Glutamatergic neuron (in vitro differentiated cells): ENCODE results near the gene EID3. TPM values are rescaled to one million over a fixed set of nuclear protein-coding genes. Genes with fewer than 3 reads are reported as not detected.

Source experiments
- DNase-seq: peaks from one replicate; pipeline ENCODE4 v3.0.0; 2022
- H3K27ac Mint-ChIP-seq: one replicate; pipeline ENCODE4 v1.8.0; 2020; ENCODE audit warnings: mild to moderate bottlenecking, mixed read lengths, inconsistent platforms; ENCODE audit not compliant: unreplicated experiment
- H3K27me3 Mint-ChIP-seq: one replicate; pipeline ENCODE4 v1.8.0; 2020; ENCODE audit warnings: mild to moderate bottlenecking, moderate library complexity, mixed read lengths, inconsistent platforms; ENCODE audit not compliant: unreplicated experiment
- H3K36me3 Mint-ChIP-seq: one replicate; pipeline ENCODE4 v1.8.0; 2020; ENCODE audit warnings: mild to moderate bottlenecking, mixed read lengths, inconsistent platforms; ENCODE audit not compliant: unreplicated experiment
- H3K4me1 Mint-ChIP-seq: one replicate; pipeline ENCODE4 v1.8.0; 2020; ENCODE audit warnings: mild to moderate bottlenecking, low read depth, mixed read lengths, inconsistent platforms; ENCODE audit not compliant: unreplicated experiment
- H3K4me3 Mint-ChIP-seq: one replicate; pipeline ENCODE4 v1.8.0; 2020; ENCODE audit warnings: mild to moderate bottlenecking, mixed read lengths, inconsistent platforms; ENCODE audit not compliant: unreplicated experiment
- H3K9me3 Mint-ChIP-seq: one replicate; pipeline ENCODE4 v1.8.0; 2020; ENCODE audit warnings: mild to moderate bottlenecking, moderate library complexity, mixed read lengths, inconsistent platforms; ENCODE audit not compliant: unreplicated experiment
- long read RNA-seq: library from polyadenylated mRNA; unstranded; transcript quantifications from one replicate; pipeline ENCODE4 v2.0.0, GENCODE V29; 2020; ENCODE audit not compliant: unreplicated experiment
- total RNA-seq: library from RNA; stranded (reverse); fragmentation: NEBNext Ultra II Directional; extraction: Animal tissue kit (Norgen Biotek cat#: 25700); gene quantifications from one replicate; pipeline ENCODE4 v1.2.1, GENCODE V29; 2021; ENCODE audit not compliant: unreplicated experiment
- TF ChIP-seq, protein P1 (sequence below): fragments of 200-600 bp; sonication (generic); IDR thresholded peaks from one replicate; pipeline ENCODE4 v1.5.0; 2021; ENCODE audit not compliant: partially characterized antibody, unreplicated experiment

EID3 gene
- total RNA-seq = 3.7 TPM
- long read RNA-seq = 0 reads

DNA sequence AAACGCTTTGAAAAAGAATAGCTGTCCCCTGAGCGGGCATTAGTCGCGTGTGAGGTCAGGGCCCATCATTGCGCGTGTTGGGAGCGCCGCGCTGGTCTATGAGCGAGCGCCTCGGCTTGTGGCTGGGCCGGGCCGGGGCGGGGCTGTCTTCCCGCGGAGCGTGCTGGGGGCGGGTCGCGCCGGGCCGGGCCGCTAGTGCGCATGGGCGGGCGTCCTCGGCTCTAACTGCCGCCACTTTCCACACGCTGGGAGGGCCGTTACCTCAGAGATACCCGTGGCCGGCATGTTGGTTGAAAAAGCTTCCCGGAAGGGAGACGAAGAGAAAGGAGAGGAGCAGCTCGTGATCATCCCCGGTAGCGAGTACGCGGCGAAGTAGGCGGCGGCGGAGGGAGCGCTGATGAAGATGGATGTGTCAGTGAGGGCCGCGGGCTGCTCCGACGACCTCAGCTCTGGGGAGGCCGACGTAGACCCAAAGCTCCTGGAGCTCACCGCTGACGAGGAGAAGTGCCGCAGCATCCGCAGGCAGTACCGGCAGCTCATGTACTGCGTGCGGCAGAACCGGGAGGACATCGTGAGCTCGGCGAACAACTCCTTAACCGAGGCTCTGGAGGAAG, at the start of gene EID3:
TSS of gene EID3 (plus strand) at position 202 of the 614 bp plus-strand sequence. CDS start at position 398, 196 bp downstream.
- TF ChIP-seq, protein P1, sequence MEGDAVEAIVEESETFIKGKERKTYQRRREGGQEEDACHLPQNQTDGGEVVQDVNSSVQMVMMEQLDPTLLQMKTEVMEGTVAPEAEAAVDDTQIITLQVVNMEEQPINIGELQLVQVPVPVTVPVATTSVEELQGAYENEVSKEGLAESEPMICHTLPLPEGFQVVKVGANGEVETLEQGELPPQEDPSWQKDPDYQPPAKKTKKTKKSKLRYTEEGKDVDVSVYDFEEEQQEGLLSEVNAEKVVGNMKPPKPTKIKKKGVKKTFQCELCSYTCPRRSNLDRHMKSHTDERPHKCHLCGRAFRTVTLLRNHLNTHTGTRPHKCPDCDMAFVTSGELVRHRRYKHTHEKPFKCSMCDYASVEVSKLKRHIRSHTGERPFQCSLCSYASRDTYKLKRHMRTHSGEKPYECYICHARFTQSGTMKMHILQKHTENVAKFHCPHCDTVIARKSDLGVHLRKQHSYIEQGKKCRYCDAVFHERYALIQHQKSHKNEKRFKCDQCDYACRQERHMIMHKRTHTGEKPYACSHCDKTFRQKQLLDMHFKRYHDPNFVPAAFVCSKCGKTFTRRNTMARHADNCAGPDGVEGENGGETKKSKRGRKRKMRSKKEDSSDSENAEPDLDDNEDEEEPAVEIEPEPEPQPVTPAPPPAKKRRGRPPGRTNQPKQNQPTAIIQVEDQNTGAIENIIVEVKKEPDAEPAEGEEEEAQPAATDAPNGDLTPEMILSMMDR = no peak
- Mint-ChIP-seq H3K36me3 (no peaks in the 10 kb centered on the region), H3K27me3 (peaks cover 1% of the 10 kb centered on the region), H3K9me3 (no peaks in the 10 kb centered on the region), H3K27ac (no peak within 1 kb of the TSS), H3K4me1 (peaks cover 8% of the 10 kb centered on the region), H3K4me3 (peak within 1 kb of the TSS; percentile 85)
- DNase-seq = peak; percentile 91

DNA sequence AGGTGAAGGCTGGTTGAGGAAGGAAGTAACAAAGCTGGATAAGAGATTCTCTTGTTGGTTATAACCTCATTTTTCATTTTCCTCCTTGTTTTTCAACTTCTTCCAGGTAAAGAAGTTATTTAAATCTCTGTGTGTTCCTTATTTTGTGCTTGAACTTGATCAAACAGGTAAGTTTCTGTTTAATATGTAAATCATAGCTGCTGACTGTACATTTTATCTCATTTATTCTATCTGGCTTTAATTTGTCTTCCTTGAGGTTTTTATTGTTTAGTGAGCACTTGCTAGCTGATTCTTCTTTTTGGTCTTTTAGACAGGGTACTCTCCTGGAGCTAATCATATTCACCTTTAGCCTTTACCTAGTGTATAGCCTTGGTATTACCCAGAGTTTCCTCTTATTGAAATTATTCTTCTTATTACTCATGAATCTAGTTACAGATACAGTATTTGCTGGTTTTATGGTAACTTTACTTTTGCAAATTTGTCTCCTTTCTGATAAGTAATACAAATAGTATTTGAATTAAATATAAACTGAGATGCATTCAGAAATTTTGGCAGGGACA, 45.5 kb upstream of the EID3 start:
- Mint-ChIP-seq H3K27ac (no peak overlapping the region), H3K4me1 (no peaks in the 10 kb centered on the region)

DNA sequence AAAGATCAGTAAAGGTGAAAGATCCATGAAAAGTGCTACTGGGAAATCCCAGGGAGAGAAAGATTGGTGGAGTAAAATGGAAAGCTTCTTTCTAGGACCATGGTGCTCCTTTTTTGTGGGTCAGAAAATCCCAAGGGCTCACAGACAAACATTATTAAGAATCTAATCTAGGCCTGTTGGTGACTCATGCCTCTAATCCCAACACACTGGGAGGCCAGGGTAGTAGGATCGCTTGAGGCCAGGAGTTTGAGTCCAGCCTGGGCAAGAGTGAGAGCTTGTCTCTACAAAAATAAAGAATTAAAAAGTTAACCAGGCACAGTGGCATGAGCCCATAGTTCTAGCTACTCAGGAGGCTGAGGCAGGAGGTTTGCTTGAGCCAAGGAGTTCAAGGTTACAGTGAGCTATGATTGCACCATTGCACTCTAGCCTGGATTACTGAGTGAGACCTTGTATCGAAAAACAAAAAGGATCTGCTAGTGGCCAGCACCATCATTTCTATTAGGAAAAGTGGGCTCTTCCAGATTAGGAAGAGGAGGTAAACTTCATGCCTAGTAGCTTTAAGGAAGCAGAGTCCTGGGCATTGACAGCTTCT, 45.0 kb upstream of the EID3 start:
- TF ChIP-seq, protein P1 = no peak
- no peak overlapping the region for H3K27ac Mint-ChIP-seq
- H3K36me3 Mint-ChIP-seq = no peaks in the 10 kb centered on the region
- H3K4me3 Mint-ChIP-seq = no peak overlapping the region
- H3K27me3 Mint-ChIP-seq = no peaks in the 10 kb centered on the region
- H3K4me1 Mint-ChIP-seq = no peaks in the 10 kb centered on the region
- no peaks in the 10 kb centered on the region for H3K9me3 Mint-ChIP-seq
- no peak for DNase-seq

More for the DNA sequence above, 45.5 kb upstream of the EID3 start:
- H3K4me3 Mint-ChIP-seq = no peak overlapping the region
- H3K9me3 Mint-ChIP-seq = no peaks in the 10 kb centered on the region
- TF ChIP-seq, protein P1 = no peak
- H3K27me3 Mint-ChIP-seq = no peaks in the 10 kb centered on the region
- no peaks in the 10 kb centered on the region for H3K36me3 Mint-ChIP-seq
- DNase-seq = no peak

DNA sequence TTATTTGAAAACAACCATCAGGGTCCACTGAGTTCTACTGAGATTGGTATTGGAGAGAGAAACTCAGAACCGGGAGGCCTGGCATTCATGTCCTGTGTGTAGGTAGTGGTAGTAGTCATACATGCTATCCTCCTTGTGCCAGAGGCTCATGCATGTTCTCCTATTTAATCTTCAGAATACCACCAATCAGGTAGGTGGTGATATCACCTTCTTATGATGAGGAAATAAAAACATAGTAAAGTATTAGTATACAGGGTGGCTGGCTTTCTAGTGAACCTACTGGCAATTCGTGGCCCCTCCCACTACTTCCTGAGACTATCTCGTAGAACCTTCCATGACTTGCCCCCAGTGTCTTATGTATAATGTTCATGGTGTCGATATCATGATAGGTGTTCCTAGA, 40.5 kb upstream of the EID3 start:
- Mint-ChIP-seq H3K9me3 (no peaks in the 10 kb centered on the region), H3K27ac (no peak overlapping the region)

More for the DNA sequence above, 40.5 kb upstream of the EID3 start:
- peaks cover 3% of the 10 kb centered on the region for H3K4me1 Mint-ChIP-seq
- DNase-seq = no peak
- no peak overlapping the region for H3K4me3 Mint-ChIP-seq
- no peaks in the 10 kb centered on the region for H3K36me3 Mint-ChIP-seq
- peaks cover 2% of the 10 kb centered on the region for H3K27me3 Mint-ChIP-seq
- TF ChIP-seq, protein P1 = no peak
